Neuronal stem cell (in vitro differentiated cells): ENCODE data around the gene KLHL1.

Experiments
- DNase-seq: peaks from one replicate; pipeline ENCODE4 v3.0.0-alpha.2; 2013; ENCODE audit warnings: low spot score
- H2AFZ ChIP-seq: one replicate; pipeline ENCODE4 v1.6.1; 2013; ENCODE audit warnings: mild to moderate bottlenecking, low read length, inconsistent platforms
- H2AK5ac ChIP-seq: 2 replicates; pipeline ENCODE4 v1.6.1; 2013; ENCODE audit warnings: low read depth, mild to moderate bottlenecking, inconsistent platforms, low read length, moderate library complexity, mixed read lengths
- H2BK120ac ChIP-seq: 2 replicates; pipeline ENCODE4 v1.6.1; 2013; ENCODE audit warnings: low read depth, mild to moderate bottlenecking, inconsistent platforms, low read length, moderate library complexity, mixed read lengths
- H2BK12ac ChIP-seq: one replicate; pipeline ENCODE4 v1.6.1; 2013; ENCODE audit warnings: low read length, inconsistent platforms
- H2BK15ac ChIP-seq: 2 replicates; pipeline ENCODE4 v1.6.1; 2013; ENCODE audit warnings: mild to moderate bottlenecking, low read length, inconsistent platforms, mixed read lengths
- H2BK5ac ChIP-seq: one replicate; pipeline ENCODE4 v1.6.1; 2013; ENCODE audit warnings: inconsistent platforms, mild to moderate bottlenecking, low read length, moderate library complexity
- H3K14ac ChIP-seq: one replicate; pipeline ENCODE4 v1.6.1; 2013; ENCODE audit warnings: low read length, inconsistent platforms
- H3K18ac ChIP-seq: 2 replicates; pipeline ENCODE4 v1.6.1; 2013; ENCODE audit warnings: low read length, inconsistent platforms
- H3K23ac ChIP-seq: 2 replicates; pipeline ENCODE4 v1.6.1; 2013; ENCODE audit warnings: low read depth, mild to moderate bottlenecking, mixed read lengths, low read length, inconsistent platforms; ENCODE audit not compliant: poor library complexity
- H3K27ac ChIP-seq: replicated peaks from 3 replicates; pipeline ENCODE4 v1.5.1; 2013; ENCODE audit warnings: low read length, inconsistent platforms
- H3K27me3 ChIP-seq, 3 experiments: 2 replicates each; pipeline ENCODE4 v1.6.1; 2013; ENCODE audit warnings: low read length in 3 of 3, mild to moderate bottlenecking in 2 of 3, inconsistent platforms in 1 of 3, low read depth in 1 of 3, mixed read lengths in 1 of 3, moderate library complexity in 1 of 3; ENCODE audit not compliant: control insufficient read depth in 3 of 3, insufficient read depth in 3 of 3
- H3K36me3 ChIP-seq, 2 donors: replicated peaks in 1 of 2; 2 replicates each; pipeline ENCODE4 v1.6.1; 2013; ENCODE audit warnings: low read length in 2 of 2; ENCODE audit not compliant: control insufficient read depth in 2 of 2, insufficient read depth in 2 of 2
- H3K4ac ChIP-seq: 2 replicates; pipeline ENCODE4 v1.6.1; 2013; ENCODE audit warnings: inconsistent platforms, mild to moderate bottlenecking, low read length, moderate library complexity
- H3K4me1 ChIP-seq, 2 donors: 1 replicate in 1 of 2; 2 replicates in 1 of 2; pipeline ENCODE4 v1.6.1; 2013; ENCODE audit warnings: low read length in 2 of 2, low read depth in 1 of 2; ENCODE audit not compliant: control insufficient read depth in 2 of 2, insufficient read depth in 1 of 2
- H3K4me2 ChIP-seq: one replicate; pipeline ENCODE4 v1.6.1; 2013; ENCODE audit warnings: mild to moderate bottlenecking, low read length, inconsistent platforms; ENCODE audit not compliant: insufficient read depth, poor library complexity, severe bottlenecking
- H3K4me3 ChIP-seq, 2 donors: 2 replicates each; pipeline ENCODE4 v1.5.1; 2013; ENCODE audit warnings: low read length in 2 of 2, mild to moderate bottlenecking in 2 of 2, inconsistent platforms in 1 of 2, moderate library complexity in 1 of 2
- H3K79me1 ChIP-seq: one replicate; pipeline ENCODE4 v1.6.1; 2013; ENCODE audit warnings: low read depth, mild to moderate bottlenecking, inconsistent platforms, low read length, moderate library complexity
- H3K9ac ChIP-seq: one replicate; pipeline ENCODE4 v1.6.1; 2013; ENCODE audit warnings: mild to moderate bottlenecking, low read depth, low read length, inconsistent platforms; ENCODE audit not compliant: poor library complexity
- H3K9me3 ChIP-seq, 2 donors: replicated peaks in 1 of 2; 2 replicates each; pipeline versions ENCODE3 to v1.6.1; 2013; ENCODE audit warnings: low read length in 2 of 2, mild to moderate bottlenecking in 2 of 2, inconsistent platforms in 1 of 2, low read depth in 1 of 2, mixed read lengths in 1 of 2, moderate library complexity in 1 of 2; ENCODE audit not compliant: control insufficient read depth in 2 of 2, insufficient read depth in 1 of 2
- H4K8ac ChIP-seq: one replicate; pipeline ENCODE4 v1.6.1; 2013; ENCODE audit warnings: low read depth, mild to moderate bottlenecking, inconsistent platforms, low read length, moderate library complexity
- H4K91ac ChIP-seq: one replicate; pipeline ENCODE4 v1.6.1; 2013; ENCODE audit warnings: low read length, low read depth, mild to moderate bottlenecking, inconsistent platforms; ENCODE audit not compliant: poor library complexity
- WGBS, 2 donors: extraction: QIAGEN DNeasy Blood & Tissue Kit; methylation state at CpG; one replicate each; pipeline ENCODE4 v1.1.7; 2013; ENCODE audit warnings: missing lambda C conversion rate in 2 of 2, mixed read lengths in 1 of 2; ENCODE audit not compliant: insufficient read length in 2 of 2, insufficient replicate concordance in 1 of 2; ENCODE audit errors: extremely low coverage in 2 of 2; 5-methylcytosine and 5-hydroxymethylcytosine counted together

Gene KLHL1

DNA sequence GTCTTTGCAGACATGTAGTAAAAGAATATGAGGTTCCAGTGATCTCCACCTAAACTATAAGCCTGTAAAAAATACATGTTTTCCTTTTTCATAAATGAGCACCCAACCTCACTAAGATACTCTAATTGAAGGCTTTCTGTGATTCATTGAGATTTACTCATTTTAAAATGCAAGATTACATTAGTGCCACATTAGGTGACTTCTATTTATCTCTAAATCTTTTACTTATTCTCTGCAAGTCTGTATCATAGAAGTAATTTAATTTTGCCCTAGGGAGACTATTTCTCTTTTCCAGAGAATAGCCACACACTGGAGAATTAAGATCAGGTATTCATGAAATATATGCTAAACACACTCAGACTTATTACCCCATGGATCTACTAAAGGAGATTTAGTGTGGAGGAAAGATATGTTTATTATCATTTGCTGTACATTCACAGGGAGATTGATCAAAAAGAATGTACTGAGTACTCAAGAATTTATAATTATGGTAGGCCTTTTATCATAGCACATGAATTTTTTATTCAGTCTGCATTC lies 290.9 kb downstream of the KLHL1 start:
- Histone ChIP-seq H2BK120ac (no peak overlapping the region), H3K4ac (no peak overlapping the region), H3K18ac (no peak overlapping the region), H3K4me3 (no peak overlapping the region), H3K27me3 (no peaks in the 10 kb centered on the region), H3K23ac (no peak overlapping the region), H2BK5ac (no peak overlapping the region), H3K4me2 (no peak overlapping the region), H4K91ac (no peak overlapping the region), H3K4me1 (peaks cover 0 to 3% of the 10 kb centered on the region in 2 donors), H3K27ac (no peak overlapping the region), H3K14ac (no peak overlapping the region), H2BK12ac (no peak overlapping the region), H2AFZ (no peak overlapping the region), H2BK15ac (no peak overlapping the region), H3K9me3 (peaks cover 0 to 4% of the 10 kb centered on the region in 2 donors), H2AK5ac (no peak overlapping the region), H3K9ac (no peak overlapping the region), H4K8ac (no peak overlapping the region), H3K36me3 (no peaks in the 10 kb centered on the region), H3K79me1 (no peaks in the 10 kb centered on the region)
- no peak for DNase-seq

DNA sequence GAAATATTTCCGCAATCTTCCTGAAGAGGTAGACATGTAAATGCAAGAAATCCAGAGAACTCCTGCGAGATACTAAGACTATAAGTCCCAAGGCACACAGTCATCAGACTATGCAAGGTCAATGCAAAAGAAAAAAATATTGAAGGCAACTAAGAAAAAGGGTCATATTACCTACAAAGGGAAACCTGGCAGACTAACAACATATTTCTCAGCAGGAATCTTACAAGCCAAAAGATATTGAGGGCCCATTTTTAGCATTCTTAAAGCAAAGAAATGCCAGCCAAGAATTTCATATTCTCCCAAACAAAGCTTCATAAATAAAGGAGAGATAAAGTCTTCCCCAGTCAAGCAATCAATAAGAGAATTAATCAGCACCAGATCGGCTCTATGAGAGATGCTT lies 299.1 kb downstream of the KLHL1 start:
- no peak overlapping the region for H3K14ac ChIP-seq
- H3K4me1 ChIP-seq, result no peaks in the 10 kb centered on the region
- no peak overlapping the region for H2BK15ac ChIP-seq
- H3K18ac ChIP-seq, result no peak overlapping the region
- no peak overlapping the region for H2BK5ac ChIP-seq
- no peak overlapping the region for H2AK5ac ChIP-seq
- no peak overlapping the region for H3K4ac ChIP-seq
- no peak overlapping the region for H2BK12ac ChIP-seq
- no peak overlapping the region for H3K4me3 ChIP-seq
- H3K4me2 ChIP-seq, result no peak overlapping the region
- no peak overlapping the region for H2AFZ ChIP-seq
- no peak for DNase-seq
- no peaks in the 10 kb centered on the region for H3K79me1 ChIP-seq
- H3K9me3 ChIP-seq, result peaks cover 0 to 4% of the 10 kb centered on the region in 2 donors
- H3K9ac ChIP-seq, result no peak overlapping the region
- H3K36me3 ChIP-seq, result no peaks in the 10 kb centered on the region
- no peak overlapping the region for H3K27ac ChIP-seq
- no peak overlapping the region for H4K8ac ChIP-seq
- WGBS, 2 donors, result no CpG with 5 or more reads among the region's 3 CpGs
- H3K23ac ChIP-seq, result no peak overlapping the region
- H3K27me3 ChIP-seq, result no peaks in the 10 kb centered on the region
- no peak overlapping the region for H2BK120ac ChIP-seq
- H4K91ac ChIP-seq, result no peak overlapping the region

DNA sequence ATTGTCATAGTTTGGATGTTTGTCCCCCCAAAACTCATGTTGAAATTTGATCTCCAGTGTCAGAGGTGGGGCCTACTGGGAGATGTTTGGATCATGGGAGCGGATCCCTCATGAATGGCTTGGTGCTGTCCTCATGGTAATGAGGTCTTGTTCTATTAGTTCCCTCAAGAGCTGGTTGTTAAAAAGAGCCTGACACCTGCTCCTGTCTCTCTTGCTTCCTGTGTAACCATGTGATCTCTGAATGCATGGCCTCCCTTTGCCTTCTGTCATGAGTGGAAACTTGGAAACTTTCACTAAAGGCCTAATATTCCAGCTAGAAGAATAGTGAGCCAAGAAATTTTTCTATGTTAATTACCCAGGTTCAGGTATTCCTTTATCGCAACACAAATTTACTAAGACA lies 312.0 kb downstream of the KLHL1 start:
- no peak overlapping the region for H3K23ac ChIP-seq
- DNase-seq, result no peak
- no peak overlapping the region for H3K18ac ChIP-seq
- peaks cover 0 to 5% of the 10 kb centered on the region in 2 donors for H3K4me1 ChIP-seq
- no peak overlapping the region for H3K4me3 ChIP-seq
- H3K27me3 ChIP-seq, result no peaks in the 10 kb centered on the region
- WGBS, 2 donors, result no CpG with 5 or more reads among the region's 2 CpGs
- H2BK12ac ChIP-seq, result no peak overlapping the region
- no peak overlapping the region for H4K91ac ChIP-seq
- peak overlapping the region; percentile 53 for H2AFZ ChIP-seq
- H3K9me3 ChIP-seq, result no peaks in the 10 kb centered on the region
- H3K14ac ChIP-seq, result no peak overlapping the region
- H2BK15ac ChIP-seq, result no peak overlapping the region
- no peaks in the 10 kb centered on the region for H3K79me1 ChIP-seq
- H3K4ac ChIP-seq, result no peak overlapping the region
- H2BK5ac ChIP-seq, result no peak overlapping the region
- no peak overlapping the region for H2AK5ac ChIP-seq
- no peak overlapping the region for H3K27ac ChIP-seq
- no peaks in the 10 kb centered on the region for H3K36me3 ChIP-seq
- no peak overlapping the region for H4K8ac ChIP-seq
- no peak overlapping the region for H3K4me2 ChIP-seq
- H2BK120ac ChIP-seq, result no peak overlapping the region
- no peak overlapping the region for H3K9ac ChIP-seq

DNA sequence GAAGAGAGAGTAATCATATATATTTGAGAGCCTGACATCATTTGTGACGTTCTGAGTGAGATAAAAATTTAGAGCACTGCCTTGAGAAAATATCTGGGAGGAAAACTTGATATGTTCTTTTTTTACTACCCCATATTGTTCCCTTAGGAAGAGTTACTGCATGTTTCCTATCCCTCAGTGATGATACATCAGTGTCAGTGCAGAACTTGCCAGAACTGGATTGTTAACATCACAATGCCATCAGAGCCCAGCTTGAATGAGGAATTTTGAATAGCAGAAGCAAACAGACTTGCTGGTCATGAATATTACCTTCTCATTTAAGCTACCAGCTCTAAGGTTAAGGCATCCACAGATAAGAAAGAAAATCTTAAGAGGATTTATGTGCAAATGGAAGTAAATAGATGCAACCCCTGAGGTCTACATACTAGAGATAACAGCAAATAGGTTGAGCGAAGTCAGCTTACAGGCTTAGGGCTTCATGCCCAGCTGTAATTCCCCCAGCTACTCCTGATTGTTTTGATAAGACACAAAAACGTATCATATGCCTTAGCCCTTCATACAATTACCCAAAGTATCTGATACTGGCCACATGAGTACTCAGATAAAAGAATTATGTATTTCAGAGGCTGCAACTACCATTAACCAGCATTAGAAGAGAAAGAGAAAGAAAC lies 314.3 kb downstream of the KLHL1 start:
- no peaks in the 10 kb centered on the region for H3K79me1 ChIP-seq
- no peaks in the 10 kb centered on the region for H3K36me3 ChIP-seq
- no peak overlapping the region for H3K27ac ChIP-seq
- no peaks in the 10 kb centered on the region for H3K9me3 ChIP-seq
- H3K4me3 ChIP-seq, result no peak overlapping the region
- H2AFZ ChIP-seq, result peak overlapping the region; percentile 60
- H4K91ac ChIP-seq, result no peak overlapping the region
- H3K4ac ChIP-seq, result no peak overlapping the region
- no peak overlapping the region for H3K23ac ChIP-seq
- H4K8ac ChIP-seq, result no peak overlapping the region
- no peak overlapping the region for H3K9ac ChIP-seq
- no peak for DNase-seq
- WGBS, 2 donors, result no CpG with 5 or more reads among the region's 3 CpGs
- H2AK5ac ChIP-seq, result no peak overlapping the region
- no peak overlapping the region for H2BK15ac ChIP-seq
- H3K27me3 ChIP-seq, result no peaks in the 10 kb centered on the region
- peaks cover 0 to 5% of the 10 kb centered on the region in 2 donors for H3K4me1 ChIP-seq
- H3K4me2 ChIP-seq, result no peak overlapping the region
- no peak overlapping the region for H2BK12ac ChIP-seq
- no peak overlapping the region for H3K14ac ChIP-seq
- no peak overlapping the region for H3K18ac ChIP-seq
- no peak overlapping the region for H2BK120ac ChIP-seq
- no peak overlapping the region for H2BK5ac ChIP-seq
